Stimulated activated CD4-positive, alpha-beta T cell treated with anti-CD3 and anti-CD28 coated beads, Interleukin-4, amount 100 ng/mL, for 4 hours (primary cell): ENCODE measurements around the gene STXBP6.
"Not testable (repeated sequence)": the region's sequence is repeated elsewhere in the genome, so short reads cannot be mapped to it uniquely, and the experiment has no call there.

Experiments used
- DNase-seq, 2 experiments: peaks; one replicate each; pipeline ENCODE4 v3.0.0-alpha.2; 2020

Gene STXBP6

GRCh38 chr14:24982472-24983155 is 67.3 kb downstream of the STXBP6 start:
- DNase-seq, result no peak

GRCh38 chr14:24979725-24980239 is 70.2 kb downstream of the STXBP6 start:
- DNase-seq, result no peak

- no peak for DNase-seq
Observed at GRCh38 chr14:24978862-24979724, 70.9 kb downstream of the STXBP6 start.

GRCh38 chr14:24976602-24977001 is 73.3 kb downstream of the STXBP6 start:
- no peak for DNase-seq

GRCh38 chr14:24975393-24975792 is 74.6 kb downstream of the STXBP6 start:
- no peak for DNase-seq

GRCh38 chr14:24974591-24975374 is 75.2 kb downstream of the STXBP6 start:
- no peak for DNase-seq

- DNase-seq, result no peak
Observed at GRCh38 chr14:24972844-24973243, 77.1 kb downstream of the STXBP6 start.

GRCh38 chr14:24971255-24971654 is 78.7 kb downstream of the STXBP6 start:
- no peak for DNase-seq

GRCh38 chr14:24966579-24966964 is 83.4 kb downstream of the STXBP6 start:
- no peak for DNase-seq

GRCh38 chr14:24965934-24966578 is 83.9 kb downstream of the STXBP6 start:
- DNase-seq, result no peak

- no peak for DNase-seq
Observed at GRCh38 chr14:24965578-24965933, 84.4 kb downstream of the STXBP6 start.

GRCh38 chr14:24964591-24964990 is 85.4 kb downstream of the STXBP6 start:
- DNase-seq, result no peak

GRCh38 chr14:24964048-24964447 is 85.9 kb downstream of the STXBP6 start:
- no peak for DNase-seq

- not testable (repeated sequence) for DNase-seq
Observed at GRCh38 chr14:24962118-24962517, 87.8 kb downstream of the STXBP6 start.

GRCh38 chr14:24960816-24961215 is 89.1 kb downstream of the STXBP6 start:
- no peak for DNase-seq

- no peak for DNase-seq
Observed at GRCh38 chr14:24959791-24960331, 90.1 kb downstream of the STXBP6 start.

- no peak for DNase-seq
Observed at GRCh38 chr14:24958271-24958670, 91.7 kb downstream of the STXBP6 start.

- no peak for DNase-seq
Observed at GRCh38 chr14:24957814-24958213, 92.1 kb downstream of the STXBP6 start.

GRCh38 chr14:24956104-24956503 is 93.8 kb downstream of the STXBP6 start:
- DNase-seq, result no peak

GRCh38 chr14:24954700-24955037 is 95.3 kb downstream of the STXBP6 start:
- no peak for DNase-seq

- no peak for DNase-seq
Observed at GRCh38 chr14:24954037-24954699, 95.8 kb downstream of the STXBP6 start.
